HG02970 (cell line): ENCODE data around the gene PLA2G4F.

ENCODE experiments used
- ATAC-seq: cut with Tn5 transposase; IDR thresholded peaks from one replicate; pipeline ENCODE4 v1.9.1; 2021; ENCODE audit warnings: mild to moderate bottlenecking, moderate library complexity, moderate number of reproducible peaks; ENCODE audit not compliant: unreplicated experiment, low FRiP score

PLA2G4F gene, protein sequence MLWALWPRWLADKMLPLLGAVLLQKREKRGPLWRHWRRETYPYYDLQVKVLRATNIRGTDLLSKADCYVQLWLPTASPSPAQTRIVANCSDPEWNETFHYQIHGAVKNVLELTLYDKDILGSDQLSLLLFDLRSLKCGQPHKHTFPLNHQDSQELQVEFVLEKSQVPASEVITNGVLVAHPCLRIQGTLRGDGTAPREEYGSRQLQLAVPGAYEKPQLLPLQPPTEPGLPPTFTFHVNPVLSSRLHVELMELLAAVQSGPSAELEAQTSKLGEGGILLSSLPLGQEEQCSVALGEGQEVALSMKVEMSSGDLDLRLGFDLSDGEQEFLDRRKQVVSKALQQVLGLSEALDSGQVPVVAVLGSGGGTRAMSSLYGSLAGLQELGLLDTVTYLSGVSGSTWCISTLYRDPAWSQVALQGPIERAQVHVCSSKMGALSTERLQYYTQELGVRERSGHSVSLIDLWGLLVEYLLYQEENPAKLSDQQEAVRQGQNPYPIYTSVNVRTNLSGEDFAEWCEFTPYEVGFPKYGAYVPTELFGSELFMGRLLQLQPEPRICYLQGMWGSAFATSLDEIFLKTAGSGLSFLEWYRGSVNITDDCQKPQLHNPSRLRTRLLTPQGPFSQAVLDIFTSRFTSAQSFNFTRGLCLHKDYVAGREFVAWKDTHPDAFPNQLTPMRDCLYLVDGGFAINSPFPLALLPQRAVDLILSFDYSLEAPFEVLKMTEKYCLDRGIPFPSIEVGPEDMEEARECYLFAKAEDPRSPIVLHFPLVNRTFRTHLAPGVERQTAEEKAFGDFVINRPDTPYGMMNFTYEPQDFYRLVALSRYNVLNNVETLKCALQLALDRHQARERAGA

DNA sequence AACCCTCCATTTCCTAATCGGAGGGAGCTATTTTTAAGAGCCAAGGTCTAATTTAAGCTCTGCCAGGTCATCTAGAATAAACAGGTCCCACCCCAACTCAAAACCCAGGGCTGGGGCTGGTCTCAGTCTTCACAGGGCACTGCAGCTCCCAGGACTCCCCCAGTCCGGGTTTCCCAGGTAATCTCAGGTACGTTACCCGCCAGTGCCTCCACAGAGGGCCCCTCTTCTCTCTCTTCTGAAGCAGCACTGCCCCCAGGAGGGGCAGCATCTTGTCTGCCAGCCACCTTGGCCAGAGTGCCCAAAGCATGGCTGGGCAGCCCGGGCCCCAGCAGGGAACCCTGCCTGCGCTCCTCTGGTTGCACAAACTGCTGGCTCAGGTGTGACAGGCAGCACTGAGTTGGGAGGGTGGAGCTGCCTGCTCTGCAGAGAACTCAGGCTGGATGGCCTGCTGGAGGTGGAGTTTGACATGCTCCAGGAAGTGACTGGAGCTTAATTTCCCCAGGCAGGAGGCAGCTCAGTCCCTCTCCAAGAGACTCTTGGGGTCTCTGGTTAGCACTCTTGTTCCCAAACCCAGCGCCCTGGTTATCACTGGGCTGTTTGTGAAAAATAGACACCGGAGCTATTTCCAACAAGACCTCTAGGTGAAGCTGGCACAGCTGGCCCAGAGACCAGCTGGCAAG is at the start of gene PLA2G4F:
Gene PLA2G4F (minus strand): TSS at position 394 of the 680 bp plus-strand sequence. CDS start 87 bp downstream, at position 307.
- no peak for ATAC-seq

DNA sequence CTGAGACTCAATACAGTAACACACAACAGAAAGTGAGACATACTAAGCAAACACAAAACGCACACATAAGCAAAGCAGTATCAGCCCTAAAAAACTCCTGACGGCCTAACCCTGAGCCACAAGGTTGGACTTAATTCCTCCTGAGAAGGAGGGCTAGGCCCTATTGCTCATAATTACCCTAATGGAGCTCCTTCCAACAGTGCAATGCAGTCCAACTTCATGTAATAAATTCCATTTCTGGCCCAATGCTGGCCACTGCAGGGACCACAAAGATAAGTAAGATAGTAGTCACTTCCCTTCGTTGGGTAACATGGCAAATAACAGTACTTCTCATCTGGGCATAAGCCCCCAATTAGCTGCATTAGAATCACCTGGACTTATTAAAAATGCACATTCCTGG is 47.5 kb upstream of the PLA2G4F start:
- ATAC-seq: no peak

GRCh38 chr15:42202653-42203052 is 46.2 kb upstream of the PLA2G4F start:
- no peak for ATAC-seq

GRCh38 chr15:42201801-42202200 is 45.4 kb upstream of the PLA2G4F start:
- no peak for ATAC-seq

DNA sequence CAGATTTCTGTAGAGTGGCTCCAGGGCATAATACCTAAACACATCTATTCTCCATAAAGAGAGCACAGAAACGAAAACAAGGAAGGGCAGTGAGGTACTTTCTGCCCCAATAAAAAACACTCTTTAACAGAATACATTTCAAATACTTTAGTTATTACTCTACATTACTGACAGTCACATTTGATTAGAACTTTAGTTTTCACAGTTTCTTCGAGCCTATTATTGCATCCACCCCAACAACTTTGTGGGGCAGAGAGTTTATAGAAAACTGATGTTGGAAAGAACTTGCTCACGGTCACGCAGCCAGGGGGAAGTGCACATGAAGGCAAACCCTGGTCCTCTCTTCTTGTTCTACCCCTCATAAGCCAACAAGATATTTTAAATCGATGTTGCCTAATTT is 42.7 kb upstream of the PLA2G4F start:
- no peak for ATAC-seq

DNA sequence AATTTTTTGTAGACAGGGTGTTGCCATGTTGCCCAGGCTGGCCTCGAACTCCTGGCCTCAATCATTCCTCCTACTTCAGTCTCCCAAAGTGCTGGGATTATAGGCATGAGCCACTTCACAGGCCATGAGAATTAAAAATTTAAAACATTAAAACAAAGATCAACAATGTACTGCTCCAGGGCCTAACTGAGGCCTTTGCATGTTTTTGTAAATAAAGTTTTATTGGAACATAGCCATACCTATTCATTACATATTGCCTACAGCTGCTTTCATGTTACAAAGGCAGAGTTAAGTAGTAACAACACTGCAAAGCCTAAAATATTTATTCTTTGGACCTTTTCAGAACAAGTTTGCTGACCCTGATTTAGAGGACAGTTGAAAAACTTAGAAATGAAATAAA is 42.1 kb upstream of the PLA2G4F start:
- no peak for ATAC-seq

DNA sequence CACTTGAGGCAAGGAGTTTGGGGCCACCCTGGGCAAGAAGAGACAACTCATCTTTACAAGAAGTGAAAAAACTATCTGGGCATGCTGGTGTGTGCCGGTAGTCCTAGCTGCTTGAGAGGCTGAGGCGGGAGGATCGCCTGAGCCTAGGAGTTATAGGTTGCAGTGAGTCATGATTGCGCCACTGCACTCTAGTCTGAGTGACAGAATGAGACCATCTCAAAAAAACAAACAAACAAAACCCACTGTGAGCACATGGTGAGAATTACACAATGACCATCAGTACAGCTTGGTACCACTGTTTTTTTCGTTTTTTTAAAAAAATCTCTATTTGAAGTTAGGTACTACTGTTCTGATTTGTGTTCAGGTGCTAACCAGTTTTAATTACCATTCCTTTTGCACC is 38.1 kb upstream of the PLA2G4F start:
- ATAC-seq: no peak

DNA sequence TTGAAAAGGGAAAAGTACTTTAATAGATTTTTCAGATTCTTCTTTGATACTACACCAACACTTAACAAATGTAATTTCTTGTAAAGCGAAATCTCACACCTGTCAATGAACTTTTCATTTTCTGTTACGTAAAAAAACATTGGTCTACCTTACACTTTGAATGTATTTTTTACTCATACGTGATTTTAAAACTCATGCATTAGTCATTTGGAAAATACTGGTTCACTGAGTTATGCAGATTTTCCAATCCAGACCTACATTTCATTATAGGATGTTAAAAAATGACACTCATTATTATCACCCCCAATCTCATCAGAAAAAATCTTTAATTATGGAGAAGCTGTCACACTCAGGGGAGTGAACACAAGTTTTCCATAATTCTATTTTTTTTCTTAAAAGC is 36.9 kb upstream of the PLA2G4F start:
- no peak for ATAC-seq

DNA sequence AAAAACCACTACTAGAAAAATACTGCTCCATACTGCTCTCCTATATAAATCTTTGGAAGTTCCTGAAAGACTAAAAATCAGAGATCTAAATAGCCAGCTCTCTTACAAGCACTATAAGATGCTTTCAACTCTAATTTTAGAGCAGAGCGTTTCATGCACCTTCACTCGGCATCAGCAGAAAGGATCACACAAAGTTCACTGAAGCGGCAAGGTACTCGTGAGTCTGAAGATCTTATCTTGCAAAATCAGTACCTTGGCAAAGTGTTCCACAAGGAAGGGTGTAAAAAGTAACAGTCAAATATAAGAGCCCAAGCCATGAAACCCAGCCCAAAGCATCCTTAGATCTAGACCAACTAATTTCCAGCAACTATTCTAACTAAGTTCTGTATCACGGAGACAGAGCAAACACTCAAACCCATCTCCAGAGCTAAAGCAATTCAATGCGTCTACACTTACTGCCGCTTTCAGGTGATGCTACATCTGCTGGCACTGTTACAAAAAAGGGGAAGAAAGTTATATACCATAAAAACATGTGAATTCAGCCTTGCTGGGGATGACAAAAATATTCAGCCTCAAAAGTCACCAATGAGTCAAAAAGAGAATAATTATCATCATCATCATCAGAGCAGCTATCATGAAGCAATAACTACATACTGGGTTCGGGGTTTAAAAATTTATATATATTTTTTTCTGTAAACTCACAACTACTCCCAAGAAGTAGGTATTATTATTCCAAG is 35.3 kb upstream of the PLA2G4F start:
- ATAC-seq: no peak

GRCh38 chr15:42190370-42190769 is 33.9 kb upstream of the PLA2G4F start:
- no peak for ATAC-seq

GRCh38 chr15:42185801-42186200 is 29.4 kb upstream of the PLA2G4F start:
- ATAC-seq: no peak

DNA sequence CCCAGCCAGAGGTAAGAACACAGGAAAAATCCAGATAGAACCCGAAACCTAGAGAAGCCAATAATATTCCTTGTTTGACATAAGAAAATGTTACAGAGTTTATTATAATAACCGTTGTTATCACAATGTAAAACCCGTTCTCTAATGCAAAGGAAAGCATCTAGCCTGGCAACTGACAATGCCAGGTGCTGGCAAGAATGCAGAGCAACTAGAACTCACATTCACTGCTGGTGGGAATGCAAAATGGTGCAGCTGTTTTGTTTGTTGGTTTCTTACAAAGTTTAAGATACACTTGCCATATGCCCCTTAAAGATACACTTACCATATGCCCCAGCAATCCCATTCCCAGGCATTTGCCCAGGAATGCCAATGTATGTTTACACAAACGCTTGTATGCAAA is 28.3 kb upstream of the PLA2G4F start:
- ATAC-seq: no peak

GRCh38 chr15:42184296-42184695 is 27.9 kb upstream of the PLA2G4F start:
- no peak for ATAC-seq

DNA sequence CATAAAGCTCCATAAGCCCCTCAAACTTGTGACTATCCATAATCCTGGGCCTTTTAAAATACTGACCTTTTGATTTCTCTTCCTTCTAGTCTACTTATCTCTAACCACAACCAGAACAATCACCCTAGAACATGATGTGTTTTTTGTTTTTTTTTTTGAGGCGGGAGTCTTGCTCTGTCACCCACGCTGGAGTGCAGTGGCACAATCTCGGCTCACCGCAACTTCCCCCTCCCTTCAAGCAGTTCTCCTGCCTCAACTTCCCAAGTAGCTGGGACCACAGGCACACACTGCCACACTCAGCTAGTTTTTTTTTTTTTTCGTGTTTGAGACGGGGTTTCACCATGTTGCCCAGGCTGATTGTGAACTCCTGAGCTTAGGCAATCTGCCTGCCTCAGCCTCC is 26.5 kb upstream of the PLA2G4F start:
- ATAC-seq: no peak

- ATAC-seq: no peak
Observed at GRCh38 chr15:42182328-42182886, 26.0 kb upstream of the PLA2G4F start.

- ATAC-seq: no peak
Observed at GRCh38 chr15:42178056-42178455, 21.6 kb upstream of the PLA2G4F start.

- ATAC-seq: no peak
Observed at GRCh38 chr15:42175671-42176070, 19.2 kb upstream of the PLA2G4F start.

DNA sequence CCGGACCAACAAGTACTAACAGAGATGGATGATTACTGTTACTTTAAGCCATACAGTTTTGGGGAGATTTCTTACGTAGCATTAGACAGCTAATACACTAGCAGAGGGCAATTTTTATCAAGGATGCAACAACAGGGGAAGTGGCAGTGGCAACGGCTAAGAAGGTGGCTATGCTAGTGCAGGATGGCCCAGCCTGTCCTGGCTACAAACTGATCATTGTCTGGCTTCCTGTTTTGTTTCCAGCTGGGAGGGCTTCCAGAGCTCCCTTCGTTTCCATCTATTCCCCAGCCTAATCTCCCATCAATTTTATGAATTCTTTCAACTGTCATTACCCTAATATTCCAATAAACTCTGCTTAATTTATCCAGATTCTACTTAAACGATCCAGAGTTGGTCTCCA is 16.0 kb upstream of the PLA2G4F start:
- no peak for ATAC-seq

DNA sequence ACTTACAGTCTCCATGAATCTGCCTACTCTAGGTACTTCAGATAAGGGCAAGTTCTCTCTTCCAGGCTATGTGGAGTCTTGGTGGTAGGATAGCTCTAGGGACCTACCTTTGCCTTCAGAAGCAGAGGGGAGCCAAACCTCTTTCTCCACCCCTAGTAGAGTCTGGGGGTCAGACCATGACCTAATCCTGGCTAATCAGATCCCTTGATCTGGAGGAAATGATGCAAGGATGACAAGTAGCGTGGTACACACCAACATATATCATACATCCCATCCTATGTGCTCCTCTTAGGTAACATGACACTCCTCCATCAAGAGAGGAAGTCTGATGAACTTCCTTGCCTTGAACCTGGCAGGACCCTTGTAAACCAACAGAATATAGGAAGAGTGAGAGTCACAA is 15.4 kb upstream of the PLA2G4F start:
- ATAC-seq: no peak

DNA sequence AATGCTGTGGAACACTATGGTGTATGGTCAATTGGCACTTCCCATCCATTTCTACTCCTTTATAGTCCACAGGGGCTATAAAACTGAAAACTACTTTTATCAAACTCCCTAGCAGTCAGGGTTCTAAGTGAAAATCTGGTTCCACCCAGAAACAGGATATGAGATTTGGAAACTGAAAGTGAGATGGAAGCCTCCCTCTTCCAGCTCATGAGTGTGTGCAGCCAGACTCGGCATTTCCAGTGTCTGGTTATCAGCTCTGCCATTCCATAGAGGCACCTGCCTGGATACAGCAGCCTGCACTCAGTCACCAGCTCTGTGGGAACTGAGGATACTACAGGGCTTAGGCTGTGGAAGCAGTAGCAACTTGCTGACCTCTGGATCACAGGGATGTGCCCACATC is 14.7 kb upstream of the PLA2G4F start:
- no peak for ATAC-seq
